Lung (tissue), 12 donors: Measurements from ENCODE around the gene BIVM. TPM values are rescaled to one million over a fixed set of nuclear protein-coding genes. Genes with fewer than 3 reads are reported as not detected.
A peak's percentile ranks its signal among the peaks of the same experiment; 100 is the strongest.

ENCODE experiments used
- ATAC-seq: fragments of 200-7000 bp; cut with Tn5 transposase; one replicate; pipeline ENCODE4 v1.9.1; 2020; ENCODE audit warnings: moderate number of reproducible peaks; ENCODE audit not compliant: insufficient read depth, low FRiP score
- DNase-seq, 3 donors: peaks; one replicate each; pipeline ENCODE4 v3.0.0-alpha.2; 2013 to 2017
- H3K27ac ChIP-seq, 2 donors: one replicate each; pipeline ENCODE4 v1.5.1; 2013; ENCODE audit warnings: mild to moderate bottlenecking in 2 of 2, moderate library complexity in 2 of 2, control low read depth in 1 of 2, inconsistent platforms in 1 of 2, low read depth in 1 of 2, low read length in 1 of 2
- H3K27me3 ChIP-seq, 3 donors: one replicate each; pipeline ENCODE4 v1.5.1; 2013; ENCODE audit warnings: low read length in 2 of 3; ENCODE audit not compliant: control insufficient read depth in 3 of 3, insufficient read depth in 3 of 3
- H3K36me3 ChIP-seq, 4 donors: one replicate each; pipeline ENCODE4 v1.5.1; 2013; ENCODE audit warnings: low read length in 4 of 4, mild to moderate bottlenecking in 1 of 4, moderate library complexity in 1 of 4; ENCODE audit not compliant: control insufficient read depth in 4 of 4, insufficient read depth in 4 of 4
- H3K4me1 ChIP-seq, 5 donors: one replicate each; pipeline ENCODE4 v1.5.1; 2013; ENCODE audit warnings: low read length in 5 of 5, mild to moderate bottlenecking in 2 of 5, moderate library complexity in 1 of 5; ENCODE audit not compliant: control insufficient read depth in 5 of 5, insufficient read depth in 5 of 5
- H3K4me3 ChIP-seq: one replicate; pipeline ENCODE4 v1.5.1; 2013; ENCODE audit warnings: mild to moderate bottlenecking, control low read depth, moderate library complexity
- H3K9ac ChIP-seq, 2 donors: one replicate each; pipeline ENCODE4 v1.5.1; 2013; ENCODE audit warnings: low read length in 2 of 2, control low read depth in 1 of 2; ENCODE audit not compliant: insufficient read depth in 1 of 2
- H3K9me3 ChIP-seq, 4 donors: one replicate each; pipeline ENCODE4 v1.5.1; 2013; ENCODE audit warnings: low read length in 3 of 4, mild to moderate bottlenecking in 1 of 4, moderate library complexity in 1 of 4; ENCODE audit not compliant: control insufficient read depth in 4 of 4, insufficient read depth in 3 of 4
- WGBS, 2 donors: extraction: QIAGEN DNeasy Blood & Tissue Kit; methylation state at CpG; one replicate each; pipeline ENCODE4 v1.1.7; 2013; 5-methylcytosine and 5-hydroxymethylcytosine counted together
- polyA plus RNA-seq, 2 donors: library from polyadenylated mRNA; stranded (reverse); fragments of 200-250 nt; gene quantifications; one replicate each; pipeline ENCODE4 v1.2.1, GENCODE V29; 2013
- total RNA-seq, 2 donors: library from RNA; depleted of rRNA in 1 of 2; stranded (reverse); fragments of >200 nt in 1 of 2; gene quantifications; one replicate each; pipeline ENCODE4 v1.2.1, GENCODE V29; 2014 to 2021
- TF ChIP-seq, protein P1 (sequence below): IDR thresholded peaks from 2 replicates; pipeline ENCODE4 v1.5.1; 2012; ENCODE audit warnings: mild to moderate bottlenecking; ENCODE audit errors: control extremely low read depth, extremely low read depth
- donor health status: control.
- donor health status: control.
- donor health status: Bipolar disorder and iron deficiency.
- donor health status: healthy.
- donor health status: DM: yes; HTN: yes; CAD: no.

BIVM gene
- total and polyA plus RNA-seq, 4 donors = 5.5 to 38.4 (median 13.1) TPM

DNA sequence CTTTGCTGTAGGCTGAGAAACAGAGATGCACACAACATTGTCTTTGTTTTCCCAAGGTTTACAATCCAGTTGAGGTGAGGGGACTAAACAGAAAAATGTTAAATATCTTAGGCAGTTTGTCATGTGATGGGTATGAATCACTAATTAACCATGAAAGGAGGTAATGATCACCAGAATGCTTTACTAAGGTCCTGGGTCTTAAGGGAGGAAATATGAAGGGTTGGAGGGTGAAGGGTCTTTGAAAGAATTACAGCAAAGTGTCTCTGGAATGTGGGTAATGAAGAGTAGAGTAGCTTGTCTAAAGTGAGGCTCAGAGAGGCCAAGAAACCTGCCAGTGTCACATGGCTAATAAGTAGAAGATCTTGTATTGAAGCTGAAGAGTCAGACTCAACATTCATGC is 19.0 kb downstream of the BIVM start:
- Histone ChIP-seq H3K4me3 (no peak overlapping the region), H3K27ac (no peak overlapping the region), H3K9ac (no peak overlapping the region), H3K4me1 (peaks cover 0 to 4% (median 0%) of the 10 kb centered on the region in 5 donors), H3K36me3 (peaks cover 5 to 33% (median 18%) of the 10 kb centered on the region in 4 donors), H3K27me3 (no peaks in the 10 kb centered on the region), H3K9me3 (no peaks in the 10 kb centered on the region)
- ATAC-seq (no peak), DNase-seq (no peak)
- TF ChIP-seq, protein P1, sequence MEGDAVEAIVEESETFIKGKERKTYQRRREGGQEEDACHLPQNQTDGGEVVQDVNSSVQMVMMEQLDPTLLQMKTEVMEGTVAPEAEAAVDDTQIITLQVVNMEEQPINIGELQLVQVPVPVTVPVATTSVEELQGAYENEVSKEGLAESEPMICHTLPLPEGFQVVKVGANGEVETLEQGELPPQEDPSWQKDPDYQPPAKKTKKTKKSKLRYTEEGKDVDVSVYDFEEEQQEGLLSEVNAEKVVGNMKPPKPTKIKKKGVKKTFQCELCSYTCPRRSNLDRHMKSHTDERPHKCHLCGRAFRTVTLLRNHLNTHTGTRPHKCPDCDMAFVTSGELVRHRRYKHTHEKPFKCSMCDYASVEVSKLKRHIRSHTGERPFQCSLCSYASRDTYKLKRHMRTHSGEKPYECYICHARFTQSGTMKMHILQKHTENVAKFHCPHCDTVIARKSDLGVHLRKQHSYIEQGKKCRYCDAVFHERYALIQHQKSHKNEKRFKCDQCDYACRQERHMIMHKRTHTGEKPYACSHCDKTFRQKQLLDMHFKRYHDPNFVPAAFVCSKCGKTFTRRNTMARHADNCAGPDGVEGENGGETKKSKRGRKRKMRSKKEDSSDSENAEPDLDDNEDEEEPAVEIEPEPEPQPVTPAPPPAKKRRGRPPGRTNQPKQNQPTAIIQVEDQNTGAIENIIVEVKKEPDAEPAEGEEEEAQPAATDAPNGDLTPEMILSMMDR = no peak

DNA sequence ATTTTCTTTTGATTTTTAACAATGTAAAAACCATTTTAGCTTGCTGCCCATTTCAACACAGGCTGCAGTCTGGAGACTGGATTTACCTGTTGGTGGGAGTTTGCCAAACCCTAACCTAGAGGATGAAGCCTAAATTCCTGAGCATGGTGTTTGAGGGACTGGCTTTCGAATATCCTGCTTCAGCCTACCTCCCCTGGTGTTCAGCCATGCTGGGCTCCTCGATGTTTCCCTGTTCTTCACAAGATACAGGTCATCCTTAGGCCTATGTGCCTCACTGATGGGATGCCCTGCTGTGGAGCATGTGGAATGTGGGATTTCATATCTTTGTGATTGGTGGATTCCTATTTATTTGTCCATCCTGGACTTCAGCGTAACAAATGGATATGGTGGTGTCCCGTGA is 26.5 kb downstream of the BIVM start:
- Histone ChIP-seq H3K4me3 (no peak overlapping the region), H3K9me3 (no peaks in the 10 kb centered on the region), H3K27me3 (no peaks in the 10 kb centered on the region), H3K9ac (no peak overlapping the region), H3K36me3 (peaks cover 7 to 48% (median 35%) of the 10 kb centered on the region in 4 donors), H3K4me1 (peaks cover 0 to 1% (median 0%) of the 10 kb centered on the region in 5 donors), H3K27ac (peak overlapping the region in 1 of 2 donors; percentile 67)
- 94 to 99% methylated on average over 4 of the region's 4 CpGs for WGBS, 2 donors
- DNase-seq (no peak), ATAC-seq (no peak)
- TF ChIP-seq, protein P1 = no peak

DNA sequence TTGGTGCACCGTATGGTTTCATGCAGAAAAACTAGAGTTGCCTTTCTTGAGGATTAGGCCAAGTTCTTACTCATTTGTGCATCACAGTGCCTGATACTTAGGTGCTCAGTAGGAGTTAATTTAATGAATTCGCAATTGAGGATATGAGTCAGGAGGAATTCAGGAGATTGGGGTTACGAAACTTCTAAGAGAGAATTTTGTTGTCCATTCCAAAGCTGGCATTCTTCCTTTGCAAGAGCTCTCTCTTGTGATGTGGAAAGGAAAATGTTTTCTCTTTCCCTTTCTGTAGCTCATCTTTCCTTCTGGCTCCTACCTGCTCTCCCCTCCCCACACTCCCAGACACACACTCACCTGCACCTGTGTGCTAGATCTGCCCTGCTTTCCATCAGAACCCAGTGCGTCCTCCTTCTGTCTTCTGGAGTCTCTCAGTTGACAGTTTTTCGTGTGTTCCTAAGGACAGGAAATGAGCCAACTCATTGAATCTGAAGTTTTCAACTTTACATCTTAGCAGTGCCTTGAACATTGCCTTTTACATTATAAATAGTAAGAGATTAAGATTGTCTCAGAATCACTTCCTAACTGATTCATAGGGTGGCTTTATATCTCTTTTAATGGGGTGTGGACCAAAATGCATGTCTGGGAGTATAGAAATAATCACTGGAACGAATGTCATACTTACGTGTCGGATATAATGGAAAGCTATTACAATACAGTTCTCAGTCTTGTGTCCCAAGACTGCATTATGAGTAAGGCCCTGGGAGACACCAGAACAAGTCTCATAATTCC is 27.2 kb downstream of the BIVM start:
- TF ChIP-seq, protein P1 = no peak
- no peak for DNase-seq
- no peaks in the 10 kb centered on the region for H3K9me3 ChIP-seq
- no peaks in the 10 kb centered on the region for H3K27me3 ChIP-seq
- 78 to 79% methylated on average over 8 of the region's 8 CpGs for WGBS, 2 donors
- no peak overlapping the region for H3K4me3 ChIP-seq
- H3K27ac ChIP-seq = no peak overlapping the region
- H3K4me1 ChIP-seq = peaks cover 0 to 3% (median 0%) of the 10 kb centered on the region in 5 donors
- H3K36me3 ChIP-seq = peaks cover 7 to 48% (median 36%) of the 10 kb centered on the region in 4 donors
- ATAC-seq = peak; percentile 59
- H3K9ac ChIP-seq = no peak overlapping the region
